Loucy (cell line): Measurements from ENCODE around the gene ZNF559.
"Not testable (repeated sequence)": the region's sequence is repeated elsewhere in the genome, so short reads cannot be mapped to it uniquely, and the experiment has no call there.

Experiments used
- H2AFZ ChIP-seq: fragments of 200-600 bp; sonication (generic); 2 replicates; pipeline ENCODE4 v1.6.0; 2016; ENCODE audit warnings: antibody characterized with exemption, mild to moderate bottlenecking, low read length, moderate library complexity
- H3F3A ChIP-seq: fragments of 200-600 bp; 2 replicates; pipeline ENCODE4 v1.6.0; 2016; ENCODE audit warnings: antibody characterized with exemption, low read depth, mild to moderate bottlenecking
- H3K27me3 ChIP-seq: fragments of 200-600 bp; sonication (generic); 2 replicates; pipeline ENCODE4 v1.6.1; 2014; ENCODE audit warnings: low read length, mild to moderate bottlenecking; ENCODE audit not compliant: insufficient read depth, poor library complexity, severe bottlenecking
- H3K36me3 ChIP-seq: fragments of 200-600 bp; sonication (generic); 2 replicates; pipeline ENCODE4 v1.6.1; 2016; ENCODE audit warnings: low read length; ENCODE audit not compliant: insufficient read depth
- H3K4me1 ChIP-seq: fragments of 200-600 bp; sonication (generic); 2 replicates; pipeline ENCODE4 v1.5.1; 2014; ENCODE audit warnings: low read length, mild to moderate bottlenecking; ENCODE audit not compliant: insufficient read depth, poor library complexity, severe bottlenecking
- H3K4me2 ChIP-seq: fragments of 200-600 bp; sonication (generic); 2 replicates; pipeline ENCODE4 v1.6.0; 2014; ENCODE audit warnings: antibody characterized with exemption, low read length, low read depth, mild to moderate bottlenecking; ENCODE audit not compliant: poor library complexity, severe bottlenecking
- H3K4me3 ChIP-seq: fragments of 200-600 bp; sonication (generic); 2 replicates; pipeline ENCODE4 v1.5.1; 2014; ENCODE audit warnings: low read length, mild to moderate bottlenecking, mixed read lengths; ENCODE audit not compliant: poor library complexity, severe bottlenecking
- H3K79me2 ChIP-seq: fragments of 200-600 bp; sonication (generic); 2 replicates; pipeline ENCODE4 v1.6.1; 2014; ENCODE audit warnings: low read length; ENCODE audit not compliant: insufficient read depth
- H3K9ac ChIP-seq: fragments of 200-600 bp; sonication (generic); 2 replicates; pipeline ENCODE4 v1.6.0; 2014; ENCODE audit warnings: mild to moderate bottlenecking, low read depth, low read length, moderate library complexity; ENCODE audit not compliant: poor library complexity, severe bottlenecking
- H3K9me2 ChIP-seq: fragments of 200-600 bp; sonication (generic); replicated peaks from 2 replicates; pipeline ENCODE4 v1.6.1; 2016; ENCODE audit warnings: low read depth, low read length, mixed read lengths
- H3K9me3 ChIP-seq: fragments of 200-600 bp; sonication (generic); 2 replicates; pipeline ENCODE4 v1.6.1; 2014; ENCODE audit warnings: mild to moderate bottlenecking, antibody characterized with exemption, low read length, low read depth; ENCODE audit not compliant: insufficient read depth
- H4K20me1 ChIP-seq: fragments of 200-600 bp; sonication (generic); 2 replicates; pipeline ENCODE4 v1.6.0; 2014; ENCODE audit warnings: antibody characterized with exemption, low read length, mild to moderate bottlenecking; ENCODE audit not compliant: insufficient read depth, poor library complexity, severe bottlenecking
- EZH2phosphoT487 ChIP-seq: fragments of 200-600 bp; IDR thresholded peaks from 2 replicates; pipeline ENCODE4 v1.6.1; 2018; ENCODE audit warnings: antibody characterized with exemption, mild to moderate bottlenecking, moderate library complexity, borderline replicate concordance
- TF ChIP-seq, protein P1 (sequence below): fragments of 200-600 bp; sonication (generic); conservative IDR thresholded peaks from 2 replicates; pipeline ENCODE4 v1.5.1; 2014; ENCODE audit warnings: mild to moderate bottlenecking, antibody characterized with exemption, low read length

The ZNF559 gene

DNA sequence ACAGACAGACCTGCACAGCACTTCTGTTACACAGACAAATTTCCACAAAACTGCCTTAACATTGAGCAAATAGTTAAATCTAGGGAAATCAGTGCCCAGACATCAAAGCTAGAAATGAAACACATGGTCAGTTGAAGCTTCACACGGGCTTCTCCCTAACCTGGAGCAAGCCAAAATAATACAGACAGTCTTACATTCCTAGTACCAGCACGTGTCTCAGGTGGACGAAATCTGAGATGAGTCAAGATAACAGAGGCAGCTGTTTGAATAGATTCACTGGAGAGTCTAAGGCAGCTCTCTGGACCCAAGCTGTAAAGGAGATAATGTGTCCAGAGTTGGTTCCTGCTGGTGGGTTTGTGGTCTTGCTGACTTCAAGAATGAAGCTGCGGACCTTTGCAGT lies 10.2 kb upstream of the ZNF559 start:
- H3K36me3 ChIP-seq = no peaks in the 10 kb centered on the region
- H4K20me1 ChIP-seq = no peaks in the 10 kb centered on the region
- no peak overlapping the region for H3K4me3 ChIP-seq
- H2AFZ ChIP-seq = no peak overlapping the region
- H3K9me2 ChIP-seq = no peaks in the 10 kb centered on the region
- peaks cover 6% of the 10 kb centered on the region for H3K79me2 ChIP-seq
- H3F3A ChIP-seq = no peaks in the 10 kb centered on the region
- H3K9me3 ChIP-seq = no peaks in the 10 kb centered on the region
- no peak overlapping the region for H3K9ac ChIP-seq
- H3K4me1 ChIP-seq = peaks cover 2% of the 10 kb centered on the region
- no peaks in the 10 kb centered on the region for H3K27me3 ChIP-seq
- H3K4me2 ChIP-seq = no peak overlapping the region
- no peak for TF ChIP-seq EZH2phosphoT487
- TF ChIP-seq, protein P1, sequence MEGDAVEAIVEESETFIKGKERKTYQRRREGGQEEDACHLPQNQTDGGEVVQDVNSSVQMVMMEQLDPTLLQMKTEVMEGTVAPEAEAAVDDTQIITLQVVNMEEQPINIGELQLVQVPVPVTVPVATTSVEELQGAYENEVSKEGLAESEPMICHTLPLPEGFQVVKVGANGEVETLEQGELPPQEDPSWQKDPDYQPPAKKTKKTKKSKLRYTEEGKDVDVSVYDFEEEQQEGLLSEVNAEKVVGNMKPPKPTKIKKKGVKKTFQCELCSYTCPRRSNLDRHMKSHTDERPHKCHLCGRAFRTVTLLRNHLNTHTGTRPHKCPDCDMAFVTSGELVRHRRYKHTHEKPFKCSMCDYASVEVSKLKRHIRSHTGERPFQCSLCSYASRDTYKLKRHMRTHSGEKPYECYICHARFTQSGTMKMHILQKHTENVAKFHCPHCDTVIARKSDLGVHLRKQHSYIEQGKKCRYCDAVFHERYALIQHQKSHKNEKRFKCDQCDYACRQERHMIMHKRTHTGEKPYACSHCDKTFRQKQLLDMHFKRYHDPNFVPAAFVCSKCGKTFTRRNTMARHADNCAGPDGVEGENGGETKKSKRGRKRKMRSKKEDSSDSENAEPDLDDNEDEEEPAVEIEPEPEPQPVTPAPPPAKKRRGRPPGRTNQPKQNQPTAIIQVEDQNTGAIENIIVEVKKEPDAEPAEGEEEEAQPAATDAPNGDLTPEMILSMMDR = no peak

GRCh38 chr19:9321338-9321737 lies 2.6 kb upstream of the ZNF559 start:
- no peaks in the 10 kb centered on the region for H3K36me3 ChIP-seq
- H3K9me2 ChIP-seq = no peaks in the 10 kb centered on the region
- no peak overlapping the region for H3K9ac ChIP-seq
- no peak overlapping the region for H2AFZ ChIP-seq
- no peaks in the 10 kb centered on the region for H4K20me1 ChIP-seq
- H3K9me3 ChIP-seq = no peaks in the 10 kb centered on the region
- peaks cover 20% of the 10 kb centered on the region for H3K79me2 ChIP-seq
- no peak for TF ChIP-seq EZH2phosphoT487
- TF ChIP-seq, protein P1 = no peak
- peaks cover 25% of the 10 kb centered on the region for H3K4me1 ChIP-seq
- peaks cover 3% of the 10 kb centered on the region; the same call in 1 of the 2 replicates for H3F3A ChIP-seq
- H3K4me3 ChIP-seq = no peak overlapping the region
- no peaks in the 10 kb centered on the region for H3K27me3 ChIP-seq
- no peak overlapping the region for H3K4me2 ChIP-seq

DNA sequence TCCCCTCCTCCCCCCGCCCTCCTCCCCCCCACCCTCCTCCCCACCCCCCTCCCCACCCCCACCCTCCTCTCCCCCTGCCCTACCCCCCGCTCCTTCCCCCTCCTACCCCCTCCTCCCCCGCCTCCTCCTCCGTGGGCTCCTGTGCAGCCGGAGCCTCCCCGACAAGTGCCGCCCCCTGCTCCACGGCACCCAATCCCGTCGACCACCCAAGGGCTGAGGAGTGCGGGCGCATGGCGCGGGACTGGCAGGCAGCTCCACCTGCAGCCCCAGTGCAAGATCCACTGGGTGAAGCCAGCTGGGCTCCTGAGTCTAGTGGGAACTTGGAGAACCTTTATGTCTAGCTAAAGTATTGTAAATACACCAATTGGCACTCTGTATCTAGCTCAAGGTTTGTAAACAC lies 2.2 kb upstream of the ZNF559 start:
- not testable (repeated sequence) for H3K9me2 ChIP-seq, H3K9ac ChIP-seq, H3K4me2 ChIP-seq, H3F3A ChIP-seq, H3K27me3 ChIP-seq, H3K9me3 ChIP-seq, H3K36me3 ChIP-seq, H2AFZ ChIP-seq, H4K20me1 ChIP-seq, H3K4me3 ChIP-seq
- Histone ChIP-seq H3K4me1 (peaks cover 27% of the 10 kb centered on the region), H3K79me2 (peaks cover 23% of the 10 kb centered on the region)

GRCh38 chr19:9322201-9322600 lies 1.8 kb upstream of the ZNF559 start:
- Histone ChIP-seq H3K4me1 (peaks cover 27% of the 10 kb centered on the region), H3K79me2 (peaks cover 23% of the 10 kb centered on the region), H3K4me2 (peak overlapping the region; percentile 81)
- not testable (repeated sequence) for H3K9ac ChIP-seq, H3F3A ChIP-seq, H3K27me3 ChIP-seq, H3K36me3 ChIP-seq, H2AFZ ChIP-seq, H4K20me1 ChIP-seq, H3K9me2 ChIP-seq, H3K9me3 ChIP-seq, H3K4me3 ChIP-seq
